HCT116 (cell line): Measurements from ENCODE around the gene NT5C3B.

Experiments
- POLR2A ChIP-seq: IDR thresholded peaks from 2 replicates; pipeline ENCODE4 v1.7.0; 2011; ENCODE audit warnings: borderline replicate concordance; ENCODE audit not compliant: insufficient read depth, insufficient read length; ENCODE audit errors: extremely low read depth
- YY1 ChIP-seq: IDR thresholded peaks from 2 replicates; pipeline ENCODE4 v1.6.1; 2011; ENCODE audit warnings: low read length, low read depth, moderate library complexity, mild to moderate bottlenecking; ENCODE audit not compliant: insufficient replicate concordance; ENCODE audit errors: extremely low read depth
- TF ChIP-seq, protein P1 (sequence below): IDR thresholded peaks from 2 replicates; pipeline ENCODE4 v1.6.1; 2012; ENCODE audit warnings: low read depth

DNA sequence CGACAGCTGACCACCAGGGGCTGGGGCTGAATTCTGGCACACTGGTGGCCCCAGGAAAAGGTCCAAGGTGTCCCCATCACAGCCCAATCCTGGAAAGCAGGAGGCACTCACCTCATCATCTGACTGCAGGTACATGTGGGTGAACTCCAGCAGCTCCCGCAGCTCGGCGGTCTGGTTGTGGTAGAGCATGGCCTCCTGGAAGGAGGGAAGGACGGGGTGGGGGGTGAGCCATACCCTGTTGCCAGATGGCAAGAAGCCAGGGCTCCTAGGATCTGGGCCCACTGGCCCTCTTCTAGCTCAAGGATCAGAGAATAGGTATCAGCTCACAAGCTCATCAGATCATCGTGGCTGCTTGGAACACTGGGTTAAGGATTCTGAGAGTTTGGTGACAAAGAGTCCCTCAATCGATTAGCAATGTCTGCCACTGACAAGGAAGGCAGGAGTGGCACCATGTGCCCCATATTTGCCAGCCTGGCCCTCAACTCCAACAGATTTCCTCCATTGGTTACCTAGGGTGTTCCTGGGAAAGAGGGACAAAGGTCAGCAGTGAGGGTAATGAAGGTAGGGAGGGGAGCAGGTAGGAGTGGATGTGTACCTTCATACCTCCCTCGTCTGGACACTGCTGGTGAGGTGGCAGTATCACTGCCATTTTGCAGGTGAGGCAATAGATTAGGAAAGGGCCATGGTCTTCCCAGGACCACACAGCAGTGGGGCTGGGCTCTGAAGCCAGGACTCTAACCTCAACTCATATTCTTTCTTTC lies 29.2 kb downstream of the NT5C3B start:
- TF ChIP-seq, protein P1, sequence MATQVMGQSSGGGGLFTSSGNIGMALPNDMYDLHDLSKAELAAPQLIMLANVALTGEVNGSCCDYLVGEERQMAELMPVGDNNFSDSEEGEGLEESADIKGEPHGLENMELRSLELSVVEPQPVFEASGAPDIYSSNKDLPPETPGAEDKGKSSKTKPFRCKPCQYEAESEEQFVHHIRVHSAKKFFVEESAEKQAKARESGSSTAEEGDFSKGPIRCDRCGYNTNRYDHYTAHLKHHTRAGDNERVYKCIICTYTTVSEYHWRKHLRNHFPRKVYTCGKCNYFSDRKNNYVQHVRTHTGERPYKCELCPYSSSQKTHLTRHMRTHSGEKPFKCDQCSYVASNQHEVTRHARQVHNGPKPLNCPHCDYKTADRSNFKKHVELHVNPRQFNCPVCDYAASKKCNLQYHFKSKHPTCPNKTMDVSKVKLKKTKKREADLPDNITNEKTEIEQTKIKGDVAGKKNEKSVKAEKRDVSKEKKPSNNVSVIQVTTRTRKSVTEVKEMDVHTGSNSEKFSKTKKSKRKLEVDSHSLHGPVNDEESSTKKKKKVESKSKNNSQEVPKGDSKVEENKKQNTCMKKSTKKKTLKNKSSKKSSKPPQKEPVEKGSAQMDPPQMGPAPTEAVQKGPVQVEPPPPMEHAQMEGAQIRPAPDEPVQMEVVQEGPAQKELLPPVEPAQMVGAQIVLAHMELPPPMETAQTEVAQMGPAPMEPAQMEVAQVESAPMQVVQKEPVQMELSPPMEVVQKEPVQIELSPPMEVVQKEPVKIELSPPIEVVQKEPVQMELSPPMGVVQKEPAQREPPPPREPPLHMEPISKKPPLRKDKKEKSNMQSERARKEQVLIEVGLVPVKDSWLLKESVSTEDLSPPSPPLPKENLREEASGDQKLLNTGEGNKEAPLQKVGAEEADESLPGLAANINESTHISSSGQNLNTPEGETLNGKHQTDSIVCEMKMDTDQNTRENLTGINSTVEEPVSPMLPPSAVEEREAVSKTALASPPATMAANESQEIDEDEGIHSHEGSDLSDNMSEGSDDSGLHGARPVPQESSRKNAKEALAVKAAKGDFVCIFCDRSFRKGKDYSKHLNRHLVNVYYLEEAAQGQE, result no peak
- TF ChIP-seq YY1 (no peak), POLR2A (no peak)
